ENCODE measurements around the gene RBBP6.
A peak's percentile ranks its signal among the peaks of the same experiment; 100 is the strongest.
"Not testable (repeated sequence)": the region's sequence is repeated elsewhere in the genome, so short reads cannot be mapped to it uniquely, and the experiment has no call there.

RBBP6 gene

GRCh38 chr16:24539295-24539849, at the start of gene RBBP6:
RBBP6 (plus strand) TSS chr16:24539566; CDS start chr16:24540627, 1,061 bp downstream.
- DNase-seq, result peak; percentile 95
- Mint-ChIP-seq H3K27ac (peak within 1 kb of the TSS; percentile 100), H3K4me3 (peak within 1 kb of the TSS; percentile 98 to 100), H3K9me3 (no peaks in the 10 kb centered on the region), H3K4me1 (peaks cover 37% of the 10 kb centered on the region), H3K27me3 (no peaks in the 10 kb centered on the region)
- ATAC-seq, result peak; percentile 92

- no peaks in the 10 kb centered on the region for H3K4me1 Mint-ChIP-seq
- no peak overlapping the region for H3K4me3 Mint-ChIP-seq
- H3K27ac Mint-ChIP-seq, result no peak overlapping the region
- H3K27me3 Mint-ChIP-seq, result peaks cover 8% of the 10 kb centered on the region
- H3K9me3 Mint-ChIP-seq, result no peaks in the 10 kb centered on the region
- no peak for ATAC-seq
- no peak for DNase-seq
These were observed 48.5 kb upstream of the RBBP6 start for GRCh38 chr16:24490866-24491265.

GRCh38 chr16:24491731-24492130, 47.6 kb upstream of the RBBP6 start:
- Mint-ChIP-seq H3K27me3 (peaks cover 8% of the 10 kb centered on the region), H3K4me3 (no peak overlapping the region), H3K4me1 (no peaks in the 10 kb centered on the region), H3K9me3 (no peaks in the 10 kb centered on the region), H3K27ac (no peak overlapping the region)
- DNase-seq (no peak), ATAC-seq (no peak)

GRCh38 chr16:24493821-24494220, 45.5 kb upstream of the RBBP6 start:
- Mint-ChIP-seq H3K9me3 (no peaks in the 10 kb centered on the region), H3K27ac (no peak overlapping the region), H3K27me3 (peaks cover 8% of the 10 kb centered on the region), H3K4me3 (no peak overlapping the region), H3K4me1 (no peaks in the 10 kb centered on the region)
- DNase-seq (no peak), ATAC-seq (no peak)

GRCh38 chr16:24495207-24495606, 44.2 kb upstream of the RBBP6 start:
- H3K4me1 Mint-ChIP-seq, H3K27ac Mint-ChIP-seq, H3K4me3 Mint-ChIP-seq, H3K27me3 Mint-ChIP-seq, H3K9me3 Mint-ChIP-seq, DNase-seq, ATAC-seq: not testable (repeated sequence)

GRCh38 chr16:24497440-24497839, 41.9 kb upstream of the RBBP6 start:
- Mint-ChIP-seq H3K27me3 (peaks cover 8% of the 10 kb centered on the region), H3K27ac (no peak overlapping the region), H3K9me3 (no peaks in the 10 kb centered on the region), H3K4me1 (no peaks in the 10 kb centered on the region), H3K4me3 (no peak overlapping the region)
- DNase-seq (no peak), ATAC-seq (no peak)

GRCh38 chr16:24499193-24499814, 40.1 kb upstream of the RBBP6 start:
- no peak for ATAC-seq
- H3K27me3 Mint-ChIP-seq, result no peaks in the 10 kb centered on the region
- no peaks in the 10 kb centered on the region for H3K9me3 Mint-ChIP-seq
- no peak overlapping the region for H3K4me3 Mint-ChIP-seq
- H3K4me1 Mint-ChIP-seq, result no peaks in the 10 kb centered on the region
- peak; percentile 4 to 15 for DNase-seq
- no peak overlapping the region for H3K27ac Mint-ChIP-seq

GRCh38 chr16:24504472-24505345, 34.7 kb upstream of the RBBP6 start:
- no peaks in the 10 kb centered on the region for H3K9me3 Mint-ChIP-seq
- H3K27ac Mint-ChIP-seq, result no peak overlapping the region
- ATAC-seq, result peak; percentile 88
- H3K27me3 Mint-ChIP-seq, result no peaks in the 10 kb centered on the region
- no peak overlapping the region for H3K4me3 Mint-ChIP-seq
- H3K4me1 Mint-ChIP-seq, result no peaks in the 10 kb centered on the region
- DNase-seq, result peak; percentile 47 to 55

- DNase-seq, result no peak
- no peaks in the 10 kb centered on the region for H3K9me3 Mint-ChIP-seq
- H3K27me3 Mint-ChIP-seq, result no peaks in the 10 kb centered on the region
- ATAC-seq, result no peak
- no peak overlapping the region for H3K27ac Mint-ChIP-seq
- no peaks in the 10 kb centered on the region for H3K4me1 Mint-ChIP-seq
- H3K4me3 Mint-ChIP-seq, result no peak overlapping the region
These were observed 33.4 kb upstream of the RBBP6 start for GRCh38 chr16:24505959-24506358.

- H3K4me3 Mint-ChIP-seq, result no peak overlapping the region
These were observed 31.3 kb upstream of the RBBP6 start for GRCh38 chr16:24507959-24508480.

GRCh38 chr16:24508614-24509013, 30.8 kb upstream of the RBBP6 start:
- DNase-seq (no peak), ATAC-seq (no peak)
- H3K27me3 Mint-ChIP-seq, result no peaks in the 10 kb centered on the region
- H3K27ac Mint-ChIP-seq, result no peak overlapping the region
- H3K9me3 Mint-ChIP-seq, result no peaks in the 10 kb centered on the region
- no peak overlapping the region for H3K4me3 Mint-ChIP-seq
- H3K4me1 Mint-ChIP-seq, result no peaks in the 10 kb centered on the region

More at GRCh38 chr16:24507959-24508480, 31.3 kb upstream of the RBBP6 start:
- no peak for DNase-seq
- Mint-ChIP-seq H3K27ac (no peak overlapping the region), H3K9me3 (no peaks in the 10 kb centered on the region), H3K27me3 (no peaks in the 10 kb centered on the region), H3K4me1 (no peaks in the 10 kb centered on the region)
- ATAC-seq, result no peak

- Mint-ChIP-seq H3K4me1 (no peaks in the 10 kb centered on the region), H3K27ac (no peak overlapping the region), H3K27me3 (no peaks in the 10 kb centered on the region), H3K4me3 (no peak overlapping the region), H3K9me3 (no peaks in the 10 kb centered on the region)
- ATAC-seq (no peak), DNase-seq (no peak)
These were observed 29.8 kb upstream of the RBBP6 start for GRCh38 chr16:24509536-24509935.

- no peaks in the 10 kb centered on the region for H3K4me1 Mint-ChIP-seq
- no peak overlapping the region for H3K4me3 Mint-ChIP-seq
- no peak overlapping the region for H3K27ac Mint-ChIP-seq
- H3K27me3 Mint-ChIP-seq, result no peaks in the 10 kb centered on the region
- no peaks in the 10 kb centered on the region for H3K9me3 Mint-ChIP-seq
- ATAC-seq (no peak), DNase-seq (no peak)
These were observed 28.2 kb upstream of the RBBP6 start for GRCh38 chr16:24511174-24511573.

- peaks cover 3% of the 10 kb centered on the region for H3K27me3 Mint-ChIP-seq
- no peaks in the 10 kb centered on the region for H3K9me3 Mint-ChIP-seq
- ATAC-seq (no peak), DNase-seq (no peak)
- H3K4me3 Mint-ChIP-seq, result no peak overlapping the region
- H3K4me1 Mint-ChIP-seq, result peaks cover 2% of the 10 kb centered on the region
- no peak overlapping the region for H3K27ac Mint-ChIP-seq
These were observed 27.6 kb upstream of the RBBP6 start for GRCh38 chr16:24511792-24512191.

GRCh38 chr16:24514096-24514495, 25.3 kb upstream of the RBBP6 start:
- DNase-seq (no peak), ATAC-seq (no peak)
- H3K9me3 Mint-ChIP-seq, result no peaks in the 10 kb centered on the region
- no peak overlapping the region for H3K27ac Mint-ChIP-seq
- H3K4me3 Mint-ChIP-seq, result no peak overlapping the region
- peaks cover 6% of the 10 kb centered on the region for H3K27me3 Mint-ChIP-seq
- H3K4me1 Mint-ChIP-seq, result peaks cover 8% of the 10 kb centered on the region

- peak overlapping the region in 1 of 2 donors; percentile 76 for H3K27ac Mint-ChIP-seq
These were observed 24.2 kb upstream of the RBBP6 start for GRCh38 chr16:24515186-24515585.

More at GRCh38 chr16:24515186-24515585, 24.2 kb upstream of the RBBP6 start:
- Mint-ChIP-seq H3K27me3 (peaks cover 6% of the 10 kb centered on the region), H3K4me1 (peaks cover 8% of the 10 kb centered on the region), H3K4me3 (no peak overlapping the region), H3K9me3 (no peaks in the 10 kb centered on the region)
- ATAC-seq (no peak), DNase-seq (no peak)
